NCI-H460 (cell line): ENCODE measurements around the gene CXorf49. TPM values are rescaled to one million over a fixed set of nuclear protein-coding genes. Genes with fewer than 3 reads are reported as not detected.
"Not testable (repeated sequence)": the region's sequence is repeated elsewhere in the genome, so short reads cannot be mapped to it uniquely, and the experiment has no call there.

Source experiments
- DNase-seq: peaks from one replicate; pipeline ENCODE4 v3.0.0-alpha.2; 2016; ENCODE audit warnings: low read depth; ENCODE audit errors: extremely low read depth
- polyA plus RNA-seq: library from polyadenylated mRNA; depleted of rRNA; stranded (reverse); fragments of >200 nt; gene quantifications from 2 replicates; pipeline ENCODE4 v1.2.3, GENCODE V29; 2014; cell fraction: nucleus; rRNA removed
- total RNA-seq: library from RNA; depleted of rRNA; stranded (reverse); fragments of >200 nt; shearing (Covaris generic); gene quantifications from 2 replicates; pipeline ENCODE4 v1.2.3, GENCODE V29; 2014; rRNA removed

Gene CXorf49
- total RNA-seq = not detected in 2 replicates
- polyA plus RNA-seq = not detected in 2 replicates

DNA sequence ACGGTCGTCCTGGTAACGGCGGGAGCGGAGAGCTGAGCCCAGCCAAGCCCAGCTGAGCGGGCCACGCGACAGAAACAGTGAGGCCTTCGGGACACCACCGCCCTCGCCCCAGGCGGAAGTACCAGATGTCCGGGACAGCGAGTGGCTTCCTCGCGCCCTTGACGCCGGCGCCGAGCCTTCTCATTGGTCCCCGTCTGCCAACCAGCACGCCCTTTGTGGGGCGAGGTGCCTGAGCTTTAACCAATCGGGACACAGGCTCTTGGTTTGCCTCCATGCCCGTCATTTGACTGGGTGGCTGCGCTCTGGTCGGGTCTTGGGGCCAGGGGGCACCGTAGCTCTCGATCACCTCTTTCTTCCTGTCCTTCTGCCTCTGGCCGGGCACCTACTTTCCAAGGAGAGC lies at the start of gene CXorf49:
Gene CXorf49, minus strand, starts transcription at position 101 of the 400 bp plus-strand sequence. CDS start 134 bp downstream, outside the sequence.
- not testable (repeated sequence) for DNase-seq

DNA sequence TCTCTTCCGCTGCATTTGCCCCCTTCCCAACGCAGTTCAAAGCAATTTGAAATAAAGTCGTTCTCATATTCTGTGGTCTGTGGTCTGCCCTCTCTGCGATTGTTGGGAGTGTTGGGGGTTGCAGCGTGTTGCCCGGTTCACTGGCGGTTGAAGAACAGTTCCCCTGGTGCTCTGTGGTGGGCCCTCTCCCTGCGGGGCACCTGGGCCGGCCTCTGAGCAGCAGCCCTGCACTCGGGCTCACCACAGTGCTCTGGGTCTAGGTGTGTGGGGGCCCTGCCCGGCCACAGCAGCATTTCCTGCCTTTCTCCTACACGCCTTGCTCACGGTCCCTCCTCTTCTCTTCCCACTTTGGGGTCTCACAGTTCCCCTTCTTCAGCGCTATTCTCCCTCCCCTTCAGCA lies 49.0 kb upstream of the CXorf49 start:
- not testable (repeated sequence) for DNase-seq

DNA sequence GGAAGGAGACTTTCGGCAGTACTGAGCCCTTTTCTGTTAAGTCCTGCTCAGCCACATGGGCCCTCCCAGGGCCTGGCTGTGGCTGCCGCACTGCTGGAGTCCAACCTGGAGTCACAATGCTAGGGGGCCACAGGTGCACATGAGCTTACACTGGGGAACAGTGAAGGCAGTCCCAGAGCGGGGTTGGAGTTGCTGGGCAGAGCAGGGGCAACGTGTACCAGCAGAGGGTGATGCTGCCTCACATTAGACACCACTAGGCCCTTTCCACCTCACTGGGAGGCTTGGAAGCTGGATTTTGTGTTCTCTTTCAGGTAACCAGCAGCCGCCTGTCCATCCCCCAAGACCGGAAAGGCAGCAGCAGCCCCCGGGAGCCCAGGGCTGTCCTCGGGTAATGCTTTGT lies 47.5 kb upstream of the CXorf49 start:
- DNase-seq = not testable (repeated sequence)

DNA sequence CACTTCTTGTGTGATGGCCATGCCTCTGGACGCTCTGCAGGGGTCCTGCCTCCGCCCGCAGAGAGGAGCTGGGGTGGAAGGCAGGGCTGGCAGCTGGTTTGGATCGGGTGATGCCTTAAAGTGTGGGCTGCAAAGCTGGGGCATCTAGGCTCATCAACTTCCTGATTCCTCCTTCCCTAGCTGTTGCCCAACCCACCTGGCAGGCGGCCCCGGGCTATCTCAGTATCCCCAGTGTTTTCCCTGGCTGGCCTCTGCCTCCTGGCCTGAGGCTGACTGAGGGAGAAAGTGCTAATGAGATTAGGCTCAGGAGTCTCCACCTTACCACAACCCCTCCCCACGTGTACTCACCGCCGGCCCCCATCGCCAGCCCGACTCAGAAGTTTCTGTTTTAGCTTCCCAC lies 46.7 kb upstream of the CXorf49 start:
- DNase-seq = not testable (repeated sequence)

DNA sequence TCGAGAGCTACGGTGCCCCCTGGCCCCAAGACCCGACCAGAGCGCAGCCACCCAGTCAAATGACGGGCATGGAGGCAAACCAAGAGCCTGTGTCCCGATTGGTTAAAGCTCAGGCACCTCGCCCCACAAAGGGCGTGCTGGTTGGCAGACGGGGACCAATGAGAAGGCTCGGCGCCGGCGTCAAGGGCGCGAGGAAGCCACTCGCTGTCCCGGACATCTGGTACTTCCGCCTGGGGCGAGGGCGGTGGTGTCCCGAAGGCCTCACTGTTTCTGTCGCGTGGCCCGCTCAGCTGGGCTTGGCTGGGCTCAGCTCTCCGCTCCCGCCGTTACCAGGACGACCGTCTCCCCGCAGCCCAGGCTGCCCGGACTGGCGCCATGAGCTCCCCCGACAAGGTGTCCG lies 45.0 kb upstream of the CXorf49 start, which contains the start of gene CXorf49B:
Gene CXorf49B, plus strand, starts transcription at position 301 of the 400 bp plus-strand sequence. Its CDS starts 75 bp downstream, at position 376.
- DNase-seq = not testable (repeated sequence)

DNA sequence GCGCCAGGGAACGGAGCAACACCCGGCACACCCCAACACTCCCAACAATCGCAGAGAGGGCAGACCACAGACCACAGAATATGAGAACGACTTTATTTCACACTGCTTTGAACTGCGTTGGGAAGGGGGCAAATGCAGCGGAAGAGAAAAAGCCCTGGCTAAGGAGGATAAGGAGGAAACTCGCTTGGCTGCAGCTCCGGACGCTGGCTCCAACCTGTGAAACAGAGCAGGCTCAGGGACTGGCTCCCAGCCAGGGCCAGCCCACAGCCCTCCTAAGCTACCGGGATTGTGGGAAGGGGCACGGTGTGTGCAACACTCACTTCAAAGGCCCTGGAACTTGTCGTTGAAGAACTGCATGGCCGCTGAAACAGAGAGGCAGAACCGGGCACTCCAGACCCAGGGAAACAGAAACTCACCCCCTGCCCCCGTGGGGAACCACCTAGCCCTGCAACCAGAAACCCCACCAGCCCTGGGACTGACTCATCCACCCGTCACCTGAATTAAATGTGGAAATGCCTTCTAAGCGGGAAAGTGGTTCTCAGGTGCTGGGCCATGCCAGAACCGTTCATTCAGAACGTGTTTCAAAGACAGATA lies 42.7 kb upstream of the CXorf49 start:
- DNase-seq = not testable (repeated sequence)

DNA sequence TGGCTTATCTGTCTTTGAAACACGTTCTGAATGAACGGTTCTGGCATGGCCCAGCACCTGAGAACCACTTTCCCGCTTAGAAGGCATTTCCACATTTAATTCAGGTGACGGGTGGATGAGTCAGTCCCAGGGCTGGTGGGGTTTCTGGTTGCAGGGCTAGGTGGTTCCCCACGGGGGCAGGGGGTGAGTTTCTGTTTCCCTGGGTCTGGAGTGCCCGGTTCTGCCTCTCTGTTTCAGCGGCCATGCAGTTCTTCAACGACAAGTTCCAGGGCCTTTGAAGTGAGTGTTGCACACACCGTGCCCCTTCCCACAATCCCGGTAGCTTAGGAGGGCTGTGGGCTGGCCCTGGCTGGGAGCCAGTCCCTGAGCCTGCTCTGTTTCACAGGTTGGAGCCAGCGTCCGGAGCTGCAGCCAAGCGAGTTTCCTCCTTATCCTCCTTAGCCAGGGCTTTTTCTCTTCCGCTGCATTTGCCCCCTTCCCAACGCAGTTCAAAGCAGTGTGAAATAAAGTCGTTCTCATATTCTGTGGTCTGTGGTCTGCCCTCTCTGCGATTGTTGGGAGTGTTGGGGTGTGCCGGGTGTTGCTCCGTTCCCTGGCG lies 2.3 kb upstream of the CXorf49 start:
- DNase-seq = not testable (repeated sequence)

DNA sequence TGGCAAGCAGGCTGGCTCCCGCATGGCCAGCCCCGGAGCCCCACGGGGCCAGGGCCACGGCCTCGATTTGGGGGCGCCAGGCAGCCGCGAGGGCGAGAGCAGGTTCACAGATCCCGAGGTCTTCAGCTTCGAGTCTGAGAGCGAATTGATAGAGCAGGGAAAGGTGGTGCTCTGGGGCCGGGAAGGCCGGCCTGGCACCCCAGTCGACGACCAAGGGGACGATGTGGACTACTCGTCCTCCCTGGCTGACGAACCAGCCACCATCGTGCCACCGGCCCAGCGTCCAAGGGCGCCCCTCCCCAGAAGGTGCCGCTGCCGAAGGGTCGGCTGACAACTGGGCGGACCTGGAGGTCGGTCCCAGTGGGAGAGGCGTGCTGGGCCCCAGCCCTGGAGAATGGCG lies 1.1 kb upstream of the CXorf49 start:
- not testable (repeated sequence) for DNase-seq

DNA sequence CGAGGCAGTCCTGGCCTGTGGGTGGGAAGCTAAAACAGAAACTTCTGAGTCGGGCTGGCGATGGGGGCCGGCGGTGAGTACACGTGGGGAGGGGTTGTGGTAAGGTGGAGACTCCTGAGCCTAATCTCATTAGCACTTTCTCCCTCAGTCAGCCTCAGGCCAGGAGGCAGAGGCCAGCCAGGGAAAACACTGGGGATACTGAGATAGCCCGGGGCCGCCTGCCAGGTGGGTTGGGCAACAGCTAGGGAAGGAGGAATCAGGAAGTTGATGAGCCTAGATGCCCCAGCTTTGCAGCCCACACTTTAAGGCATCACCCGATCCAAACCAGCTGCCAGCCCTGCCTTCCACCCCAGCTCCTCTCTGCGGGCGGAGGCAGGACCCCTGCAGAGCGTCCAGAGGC lies 1.8 kb downstream of the CXorf49 start:
- DNase-seq = not testable (repeated sequence)

DNA sequence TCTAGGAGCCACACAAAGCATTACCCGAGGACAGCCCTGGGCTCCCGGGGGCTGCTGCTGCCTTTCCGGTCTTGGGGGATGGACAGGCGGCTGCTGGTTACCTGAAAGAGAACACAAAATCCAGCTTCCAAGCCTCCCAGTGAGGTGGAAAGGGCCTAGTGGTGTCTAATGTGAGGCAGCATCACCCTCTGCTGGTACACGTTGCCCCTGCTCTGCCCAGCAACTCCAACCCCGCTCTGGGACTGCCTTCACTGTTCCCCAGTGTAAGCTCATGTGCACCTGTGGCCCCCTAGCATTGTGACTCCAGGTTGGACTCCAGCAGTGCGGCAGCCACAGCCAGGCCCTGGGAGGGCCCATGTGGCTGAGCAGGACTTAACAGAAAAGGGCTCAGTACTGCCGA lies 2.5 kb downstream of the CXorf49 start:
- not testable (repeated sequence) for DNase-seq

DNA sequence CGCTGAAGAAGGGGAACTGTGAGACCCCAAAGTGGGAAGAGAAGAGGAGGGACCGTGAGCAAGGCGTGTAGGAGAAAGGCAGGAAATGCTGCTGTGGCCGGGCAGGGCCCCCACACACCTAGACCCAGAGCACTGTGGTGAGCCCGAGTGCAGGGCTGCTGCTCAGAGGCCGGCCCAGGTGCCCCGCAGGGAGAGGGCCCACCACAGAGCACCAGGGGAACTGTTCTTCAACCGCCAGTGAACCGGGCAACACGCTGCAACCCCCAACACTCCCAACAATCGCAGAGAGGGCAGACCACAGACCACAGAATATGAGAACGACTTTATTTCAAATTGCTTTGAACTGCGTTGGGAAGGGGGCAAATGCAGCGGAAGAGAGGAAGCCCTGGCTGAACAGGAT lies 4.0 kb downstream of the CXorf49 start:
- DNase-seq = not testable (repeated sequence)

DNA sequence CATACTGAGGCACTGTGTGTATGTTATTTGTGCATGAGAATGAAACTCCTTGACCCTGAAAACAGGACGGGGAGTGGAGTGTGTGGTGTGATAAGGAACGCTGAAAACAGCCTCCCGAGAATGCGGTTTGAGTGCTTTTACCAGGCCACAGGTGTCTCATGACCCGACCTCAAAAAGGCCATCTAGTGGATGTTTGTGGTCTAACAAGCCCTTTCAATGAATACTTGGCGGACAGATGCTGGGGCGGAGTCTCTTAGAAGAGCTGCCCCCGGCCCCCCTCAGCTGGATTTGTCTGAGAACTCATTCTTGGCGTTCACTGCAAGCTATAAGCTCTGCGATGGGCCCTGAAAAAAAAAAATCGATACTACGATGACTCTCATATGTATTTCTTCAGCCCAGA lies 15.2 kb downstream of the CXorf49 start:
- DNase-seq = not testable (repeated sequence)

DNA sequence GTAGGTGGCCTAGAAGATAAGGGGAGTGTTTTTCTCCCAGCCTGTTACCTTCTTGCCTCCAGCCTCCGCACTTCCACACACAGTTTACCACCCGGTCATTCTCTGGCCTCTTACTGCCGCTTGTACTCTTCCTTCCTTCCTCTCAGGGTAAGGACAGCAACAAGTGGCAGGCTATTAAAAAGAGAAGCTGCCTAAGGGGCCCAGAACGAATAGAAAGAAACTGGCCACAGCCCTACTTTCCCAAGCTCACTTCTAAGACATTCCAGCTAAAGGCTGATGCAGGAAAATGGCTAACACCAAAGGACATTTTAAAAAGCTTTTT lies 19.1 kb downstream of the CXorf49 start:
- not testable (repeated sequence) for DNase-seq

DNA sequence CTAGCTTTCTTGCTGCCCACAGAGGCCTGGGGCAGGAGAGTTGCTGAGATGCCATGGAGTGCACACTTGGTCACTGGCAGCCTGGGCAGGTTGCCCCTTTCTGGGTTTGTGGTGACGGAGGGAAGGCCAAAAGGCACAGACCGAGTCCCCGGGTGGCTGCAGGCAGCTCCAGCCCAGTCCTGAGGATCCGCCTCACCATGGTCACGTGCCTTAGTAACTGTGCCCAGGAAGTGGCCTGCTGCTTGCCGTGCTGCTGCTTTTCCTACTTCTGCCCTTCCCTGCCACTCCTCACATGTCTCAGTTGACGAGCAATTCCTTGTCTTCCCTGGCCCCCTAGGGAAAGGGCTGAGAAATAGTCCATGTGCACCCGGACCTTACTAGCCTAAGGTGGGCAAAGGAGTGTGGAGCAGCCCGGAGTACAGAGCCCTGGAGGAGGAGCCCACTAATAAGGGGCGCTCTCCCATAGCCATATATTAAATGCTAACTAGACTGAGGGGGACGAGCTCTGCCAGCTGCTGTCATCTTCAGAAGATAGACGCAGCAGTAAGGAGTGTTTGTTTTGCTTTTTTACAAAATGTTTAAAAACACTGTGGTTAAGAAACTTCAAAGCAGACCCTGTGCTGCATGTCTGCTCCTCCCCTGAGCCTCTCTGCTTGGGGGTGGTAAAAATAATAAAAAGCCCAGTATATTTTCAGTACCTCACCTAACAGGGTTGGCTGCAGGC lies 19.6 kb downstream of the CXorf49 start:
- not testable (repeated sequence) for DNase-seq

DNA sequence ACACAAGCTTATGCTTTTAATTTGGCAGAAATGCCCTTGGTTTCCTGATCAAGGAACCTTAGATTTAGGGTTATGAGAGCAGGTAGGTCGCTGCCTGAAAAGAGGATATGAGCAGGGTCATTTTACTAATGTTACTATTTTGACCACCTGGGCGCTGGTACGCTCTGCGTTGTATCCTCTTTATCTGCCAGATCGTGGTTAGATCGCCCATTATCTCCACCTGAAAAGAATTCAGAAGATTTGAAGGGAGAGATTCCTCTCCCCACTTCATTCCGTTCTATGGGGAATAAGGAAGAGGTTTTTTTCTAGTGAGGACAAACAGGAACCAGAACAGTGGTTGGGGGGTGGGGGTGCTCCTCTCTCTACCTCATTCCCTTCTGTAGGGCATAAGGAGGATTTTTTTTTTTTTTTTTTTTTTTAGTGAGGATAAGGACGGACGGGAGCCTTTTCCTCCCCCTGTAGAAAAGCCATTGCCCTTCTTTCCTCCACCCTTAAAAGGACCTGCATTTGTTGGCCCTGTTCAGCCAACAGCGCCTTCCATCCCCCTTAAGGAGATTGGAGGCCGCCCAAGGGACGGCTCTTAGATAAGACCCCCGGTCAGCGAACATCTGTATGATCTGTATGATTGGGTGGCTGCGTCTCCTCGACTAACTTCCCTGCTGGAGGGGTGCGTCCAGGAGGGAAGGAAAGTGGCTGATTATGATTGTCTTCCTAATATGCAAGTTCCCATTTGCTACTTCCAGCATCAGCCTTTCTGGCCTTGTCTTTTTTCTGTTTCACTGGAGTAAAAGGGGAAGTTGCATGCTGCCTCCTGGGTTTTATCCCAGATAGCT lies 20.4 kb downstream of the CXorf49 start:
- not testable (repeated sequence) for DNase-seq

DNA sequence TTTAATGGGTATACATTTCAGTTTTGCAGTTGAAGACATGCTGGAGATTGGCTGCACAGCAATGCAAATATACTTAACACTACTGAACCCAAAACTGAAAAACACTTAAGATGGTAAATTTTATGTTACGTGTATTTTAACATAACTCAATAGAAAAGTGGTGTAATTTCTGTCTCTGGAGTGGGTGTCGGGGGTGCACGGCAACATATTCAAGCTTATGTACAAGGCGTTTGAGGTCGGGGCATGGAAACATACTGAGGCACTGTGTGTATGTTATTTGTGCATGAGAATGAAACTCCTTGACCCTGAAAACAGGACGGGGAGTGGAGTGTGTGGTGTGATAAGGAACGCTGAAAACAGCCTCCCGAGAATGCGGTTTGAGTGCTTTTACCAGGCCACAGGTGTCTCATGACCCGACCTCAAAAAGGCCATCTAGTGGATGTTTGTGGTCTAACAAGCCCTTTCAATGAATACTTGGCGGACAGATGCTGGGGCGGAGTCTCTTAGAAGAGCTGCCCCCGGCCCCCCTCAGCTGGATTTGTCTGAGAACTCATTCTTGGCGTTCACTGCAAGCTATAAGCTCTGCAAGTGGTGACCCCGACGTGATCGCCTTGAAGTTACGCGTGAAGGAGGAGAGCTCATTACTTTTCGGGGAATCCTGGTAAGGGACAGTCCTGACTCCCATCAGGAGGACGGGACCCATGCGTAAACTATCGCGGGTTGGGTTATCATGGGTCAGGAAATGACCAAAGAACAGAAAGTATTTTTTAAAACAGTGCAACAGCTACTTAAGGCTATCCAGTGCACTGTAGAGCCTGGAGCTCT lies 21.2 kb downstream of the CXorf49 start:
- DNase-seq = not testable (repeated sequence)

DNA sequence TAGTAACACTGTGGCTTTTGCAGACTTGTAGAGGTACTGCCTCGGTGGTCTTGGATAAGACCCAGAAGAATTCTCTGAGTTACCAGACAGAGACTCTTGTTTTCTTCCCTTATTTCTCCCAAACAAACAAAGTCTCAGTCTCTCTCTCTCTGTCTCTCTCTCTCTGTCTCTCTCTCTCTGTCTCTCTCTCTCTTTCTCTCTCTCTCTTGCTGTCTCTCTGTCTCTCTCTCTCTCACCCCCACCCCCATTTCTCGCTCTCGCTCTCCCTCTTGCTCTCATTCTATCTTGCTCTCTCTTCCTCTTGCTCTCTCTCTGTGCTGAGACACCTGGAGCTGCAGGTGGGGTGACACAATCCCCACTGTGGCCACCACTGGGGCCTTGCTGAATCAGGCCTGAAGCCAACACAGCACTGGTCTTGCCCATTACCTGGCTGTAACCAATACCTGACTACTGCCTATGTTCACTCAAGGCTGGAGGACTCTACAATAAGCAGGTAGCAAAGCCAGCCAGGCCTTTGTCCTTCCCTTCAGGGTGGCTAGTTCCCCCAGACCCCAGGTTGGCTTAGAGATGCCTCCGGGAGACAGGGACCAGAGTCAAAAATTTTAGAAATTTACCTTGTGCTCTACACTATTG lies 38.4 kb downstream of the CXorf49 start:
- DNase-seq = no peak

DNA sequence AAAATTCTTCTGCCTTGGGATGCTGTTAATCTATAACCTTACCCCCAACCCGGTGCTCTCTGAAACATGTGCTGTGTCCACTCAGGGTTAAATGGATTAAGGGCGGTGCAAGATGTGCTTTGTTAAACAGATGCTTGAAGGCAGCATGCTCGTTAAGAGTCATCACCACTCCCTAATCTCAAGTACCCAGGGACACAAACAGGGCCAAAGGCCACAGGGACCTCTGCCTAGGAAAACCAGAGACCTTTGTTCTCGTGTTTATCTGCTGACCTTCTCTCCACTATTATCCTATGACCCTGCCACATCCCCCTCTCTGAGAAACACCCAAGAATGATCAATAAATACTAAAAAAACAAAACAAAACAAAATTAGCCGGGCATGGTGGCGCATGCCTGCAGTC lies 40.9 kb downstream of the CXorf49 start:
- DNase-seq = not testable (repeated sequence)

DNA sequence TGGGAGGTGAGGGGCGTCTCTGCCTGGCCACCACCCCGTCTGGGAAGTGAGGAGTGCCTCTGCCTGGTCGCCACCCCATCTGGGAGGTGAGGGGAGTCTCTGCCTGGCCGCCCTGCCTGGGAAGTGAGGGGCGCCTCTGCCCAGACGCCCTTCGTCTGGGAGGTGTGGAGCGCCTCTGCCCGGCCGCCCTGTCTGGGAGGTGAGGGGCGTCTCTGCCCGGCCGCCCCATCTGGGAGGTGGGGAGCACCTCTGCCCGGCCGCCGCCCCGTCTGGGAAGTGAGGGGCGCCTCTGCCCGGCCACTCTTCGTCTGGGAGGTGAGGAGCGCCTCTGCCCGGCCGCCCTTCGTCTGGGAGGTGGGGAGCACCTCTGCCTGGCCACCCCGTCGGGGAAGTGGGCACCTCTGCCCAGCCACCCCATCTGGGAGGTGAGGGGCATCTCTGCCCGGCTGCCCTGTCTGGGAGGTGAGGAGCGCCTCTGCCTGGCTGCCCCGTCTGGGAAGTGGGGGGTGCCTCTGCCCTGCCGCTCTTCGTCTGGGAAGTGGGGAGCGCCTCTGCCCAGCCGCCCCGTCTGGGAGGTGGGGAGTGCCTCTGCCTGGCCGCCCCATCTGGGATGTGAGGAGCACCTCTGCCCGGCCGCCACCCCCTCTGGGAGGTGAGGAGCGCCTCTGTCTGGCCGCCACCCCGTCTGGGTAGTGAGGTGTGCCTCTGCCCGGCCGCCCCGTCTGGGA lies 41.9 kb downstream of the CXorf49 start:
- DNase-seq = not testable (repeated sequence)
